Spleen (tissue), 7 donors: Measurements from ENCODE around the gene TIE1.

Source experiments
- POLR2A ChIP-seq, 3 donors: fragments of 450-650 bp; IDR thresholded peaks; one replicate each; pipeline ENCODE4 v1.5.1; 2017; ENCODE audit warnings: antibody characterized with exemption in 3 of 3, mild to moderate bottlenecking in 1 of 3
- TF ChIP-seq, protein P1 (sequence below), 11 experiments: fragments of 200-600 bp in 7 of 11; fragments of 450-650 bp in 4 of 11; sonication (generic) in 4 of 11; IDR thresholded peaks in 8 of 11; conservative IDR thresholded peaks in 3 of 11; 1 replicate in 7 of 11; 2 replicates in 4 of 11; pipeline versions ENCODE4 v1.4.0 to v1.8.0; 2016 to 2021; ENCODE audit warnings: antibody characterized with exemption in 11 of 11, inconsistent platforms in 4 of 11, mild to moderate bottlenecking in 1 of 11
- donor health status: DM: no; HTN: no; CAD: no; lungs with moderate emphysema.
- donor health status: DM: no; HTN: no; CAD: no.
- donor health status: DM: no; HTN: no; CAD: no.

DNA sequence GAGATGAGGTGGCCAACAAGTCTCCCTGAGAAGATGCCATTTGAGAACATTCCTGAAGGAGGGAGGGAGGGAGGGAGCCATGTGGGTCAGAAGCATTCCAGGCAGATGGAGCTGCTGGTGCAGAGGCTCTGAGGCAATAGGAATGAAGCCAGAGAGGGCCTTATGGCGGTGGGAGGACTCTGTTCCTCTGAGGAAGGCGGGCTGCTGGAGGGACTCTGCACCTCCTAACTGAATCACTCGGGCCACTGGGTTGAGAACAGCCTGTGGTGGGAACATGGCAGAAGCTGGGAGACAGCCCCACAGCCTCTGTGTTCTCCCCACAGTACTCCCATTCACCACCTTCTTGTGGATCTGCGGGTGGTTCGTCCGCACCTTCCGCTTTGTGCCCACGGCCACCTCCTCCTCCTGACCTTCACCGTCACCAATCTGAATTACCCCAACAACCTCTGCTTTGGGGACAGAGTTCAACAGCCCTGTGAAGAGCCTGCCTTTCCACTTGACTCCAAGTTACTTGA lies 33.4 kb upstream of the TIE1 start:
- no peak for TF ChIP-seq POLR2A (IDR thresholded peaks at IDR 0.05)
- TF ChIP-seq, protein P1, sequence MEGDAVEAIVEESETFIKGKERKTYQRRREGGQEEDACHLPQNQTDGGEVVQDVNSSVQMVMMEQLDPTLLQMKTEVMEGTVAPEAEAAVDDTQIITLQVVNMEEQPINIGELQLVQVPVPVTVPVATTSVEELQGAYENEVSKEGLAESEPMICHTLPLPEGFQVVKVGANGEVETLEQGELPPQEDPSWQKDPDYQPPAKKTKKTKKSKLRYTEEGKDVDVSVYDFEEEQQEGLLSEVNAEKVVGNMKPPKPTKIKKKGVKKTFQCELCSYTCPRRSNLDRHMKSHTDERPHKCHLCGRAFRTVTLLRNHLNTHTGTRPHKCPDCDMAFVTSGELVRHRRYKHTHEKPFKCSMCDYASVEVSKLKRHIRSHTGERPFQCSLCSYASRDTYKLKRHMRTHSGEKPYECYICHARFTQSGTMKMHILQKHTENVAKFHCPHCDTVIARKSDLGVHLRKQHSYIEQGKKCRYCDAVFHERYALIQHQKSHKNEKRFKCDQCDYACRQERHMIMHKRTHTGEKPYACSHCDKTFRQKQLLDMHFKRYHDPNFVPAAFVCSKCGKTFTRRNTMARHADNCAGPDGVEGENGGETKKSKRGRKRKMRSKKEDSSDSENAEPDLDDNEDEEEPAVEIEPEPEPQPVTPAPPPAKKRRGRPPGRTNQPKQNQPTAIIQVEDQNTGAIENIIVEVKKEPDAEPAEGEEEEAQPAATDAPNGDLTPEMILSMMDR (IDR thresholded peaks at IDR 0.05 in 8 of 11, conservative IDR thresholded peaks at IDR 0.05 in 3 of 11), result no peak
